CD8-positive, alpha-beta memory T cell (primary cell): ENCODE results near the gene RNF125. TPM values are rescaled to one million over a fixed set of nuclear protein-coding genes. Genes with fewer than 3 reads are reported as not detected.
A peak's percentile ranks its signal among the peaks of the same experiment; 100 is the strongest.

Experiments used
- CTCF ChIA-PET: fragments of 350-600 bp; sonication (Branson Sonifier 250); formaldehyde crosslinking; loops from one replicate; lab custom pipeline; 2021; ENCODE audit warnings: antibody characterized with exemption; lab: Charles Lee
- POLR2A ChIA-PET: fragments of 350-600 bp; sonication (Branson Sonifier 250); formaldehyde crosslinking; loops from one replicate; lab custom pipeline; 2021; ENCODE audit warnings: antibody characterized with exemption; lab: Charles Lee
- DNase-seq, 5 donors: peaks; one replicate each; pipeline versions ENCODE4 v3.0.0 to v3.0.0-alpha.2; 2020 to 2022; ENCODE audit warnings: mixed read lengths in 1 of 5
- H3K27ac ChIP-seq: one replicate; pipeline ENCODE4 v1.7.0; 2013; ENCODE audit warnings: low read depth, mild to moderate bottlenecking, low read length, moderate library complexity
- H3K27me3 ChIP-seq: 2 replicates; pipeline ENCODE4 v1.7.0; 2013; ENCODE audit warnings: low read length, mild to moderate bottlenecking; ENCODE audit not compliant: insufficient read depth, poor library complexity, severe bottlenecking
- H3K36me3 ChIP-seq: 2 replicates; pipeline ENCODE4 v1.7.0; 2013; ENCODE audit warnings: mild to moderate bottlenecking, low read length, moderate library complexity; ENCODE audit not compliant: insufficient read depth
- H3K4me1 ChIP-seq: 2 replicates; pipeline ENCODE4 v1.7.0; 2013; ENCODE audit warnings: mild to moderate bottlenecking, low read length, moderate library complexity; ENCODE audit not compliant: insufficient read depth
- H3K4me3 ChIP-seq: 2 replicates; pipeline ENCODE4 v1.7.0; 2013; ENCODE audit warnings: mild to moderate bottlenecking, low read length
- H3K9me3 ChIP-seq: 2 replicates; pipeline ENCODE4 v1.7.0; 2013; ENCODE audit warnings: mild to moderate bottlenecking, low read length
- H3K27ac Mint-ChIP-seq, 8 donors: one replicate each; pipeline ENCODE4 v1.8.0; 2020 to 2021; ENCODE audit warnings: mixed read lengths in 8 of 8, mild to moderate bottlenecking in 6 of 8, inconsistent platforms in 3 of 8, moderate library complexity in 3 of 8
- H3K27me3 Mint-ChIP-seq, 2 donors: one replicate each; pipeline ENCODE4 v1.8.0; 2020 to 2021; ENCODE audit warnings: mixed read lengths in 2 of 2, mild to moderate bottlenecking in 1 of 2, moderate library complexity in 1 of 2
- H3K36me3 Mint-ChIP-seq, 3 donors: one replicate each; pipeline ENCODE4 v1.8.0; 2020 to 2021; ENCODE audit warnings: mixed read lengths in 3 of 3, inconsistent platforms in 1 of 3, mild to moderate bottlenecking in 1 of 3
- H3K4me1 Mint-ChIP-seq, 3 donors: one replicate each; pipeline ENCODE4 v1.8.0; 2020 to 2021; ENCODE audit warnings: mixed read lengths in 3 of 3, inconsistent platforms in 1 of 3, mild to moderate bottlenecking in 1 of 3
- H3K4me3 Mint-ChIP-seq, 7 donors: one replicate each; pipeline ENCODE4 v1.8.0; 2020 to 2021; ENCODE audit warnings: mixed read lengths in 7 of 7, mild to moderate bottlenecking in 6 of 7, moderate library complexity in 4 of 7, inconsistent platforms in 2 of 7
- H3K9me3 Mint-ChIP-seq, 5 donors: one replicate each; pipeline ENCODE4 v1.8.0; 2020 to 2022; ENCODE audit warnings: mixed read lengths in 5 of 5, mild to moderate bottlenecking in 3 of 5, moderate library complexity in 2 of 5, inconsistent platforms in 1 of 5
- polyA plus RNA-seq: library from polyadenylated mRNA; unstranded; fragments of 300-500 nt; fragmentation: Illumina TruSeq; gene quantifications from one replicate; pipeline ENCODE4 v1.2.3, GENCODE V29; 2021
- total RNA-seq, 2 experiments: library from RNA; stranded (reverse); gene quantifications; one replicate each; pipeline ENCODE4 v1.2.3, GENCODE V29; 2021

The RNF125 gene
- total and polyA plus RNA-seq, 3 experiments from 2014 or later: 41.3 to 66.6 (median 42.8) TPM

DNA sequence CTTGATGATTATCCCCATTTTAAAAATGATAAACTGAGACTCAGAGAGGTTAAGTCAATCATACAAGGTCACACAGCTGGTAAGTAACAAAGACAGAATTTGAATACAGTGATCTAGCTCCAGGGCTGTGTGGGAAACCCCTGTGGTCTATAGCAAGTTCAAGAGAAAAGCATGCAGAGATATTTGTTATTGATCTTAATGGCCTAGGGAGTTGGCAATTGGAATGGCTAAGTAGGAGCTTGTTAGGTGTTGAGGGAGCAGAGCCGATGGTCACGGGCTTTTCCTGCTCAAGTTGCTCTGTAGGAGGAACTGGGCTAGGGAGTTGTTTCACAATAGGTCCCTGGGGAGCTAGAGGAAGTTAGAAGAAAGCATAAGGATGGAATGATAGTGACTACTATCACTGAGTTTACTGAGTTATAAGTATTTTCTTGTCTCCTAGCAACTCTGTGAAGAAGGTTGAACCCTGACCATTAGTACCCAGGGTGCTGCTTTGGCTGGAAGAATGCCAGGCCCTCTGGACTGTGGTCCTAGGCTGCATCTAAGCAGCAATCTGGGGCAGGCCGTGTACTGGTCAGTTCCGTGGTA is 30.0 kb downstream of the RNF125 start:
- CTCF ChIA-PET: interaction anchor here (1.1 to 2.5 kb wide), 3 partner anchors 9 to 29 kb away, joined by 4 to 16 read pairs (median 6); partner anchors contain the start of gene RNF125
- H3K9me3 ChIP-seq: no peaks in the 10 kb centered on the region
- Mint-ChIP-seq H3K4me1 (peaks cover 35 to 60% (median 52%) of the 10 kb centered on the region in 3 donors), H3K27ac (peak overlapping the region; percentile 72 to 94 (median 89)), H3K9me3 (peaks cover 0 to 2% (median 0%) of the 10 kb centered on the region in 5 donors), H3K4me3 (peak overlapping the region in 6 of 7 donors; percentile 18 to 71 (median 58)), H3K27me3 (peaks cover 0 to 2% of the 10 kb centered on the region in 2 donors), H3K36me3 (peaks cover 4 to 67% (median 12%) of the 10 kb centered on the region in 3 donors)
- H3K4me3 ChIP-seq: peak overlapping the region; percentile 16
- peaks cover 25% of the 10 kb centered on the region for H3K4me1 ChIP-seq
- no peak for DNase-seq
- no peaks in the 10 kb centered on the region for H3K27me3 ChIP-seq
- H3K27ac ChIP-seq: no peak overlapping the region
- POLR2A ChIA-PET: interaction anchor here (0.6 to 3.5 kb wide), 3 partner anchors 17 to 38 kb away, joined by 3 to 16 read pairs (median 3); partner anchors contain the start of gene RNF125
- H3K36me3 ChIP-seq: peaks cover 11% of the 10 kb centered on the region

DNA sequence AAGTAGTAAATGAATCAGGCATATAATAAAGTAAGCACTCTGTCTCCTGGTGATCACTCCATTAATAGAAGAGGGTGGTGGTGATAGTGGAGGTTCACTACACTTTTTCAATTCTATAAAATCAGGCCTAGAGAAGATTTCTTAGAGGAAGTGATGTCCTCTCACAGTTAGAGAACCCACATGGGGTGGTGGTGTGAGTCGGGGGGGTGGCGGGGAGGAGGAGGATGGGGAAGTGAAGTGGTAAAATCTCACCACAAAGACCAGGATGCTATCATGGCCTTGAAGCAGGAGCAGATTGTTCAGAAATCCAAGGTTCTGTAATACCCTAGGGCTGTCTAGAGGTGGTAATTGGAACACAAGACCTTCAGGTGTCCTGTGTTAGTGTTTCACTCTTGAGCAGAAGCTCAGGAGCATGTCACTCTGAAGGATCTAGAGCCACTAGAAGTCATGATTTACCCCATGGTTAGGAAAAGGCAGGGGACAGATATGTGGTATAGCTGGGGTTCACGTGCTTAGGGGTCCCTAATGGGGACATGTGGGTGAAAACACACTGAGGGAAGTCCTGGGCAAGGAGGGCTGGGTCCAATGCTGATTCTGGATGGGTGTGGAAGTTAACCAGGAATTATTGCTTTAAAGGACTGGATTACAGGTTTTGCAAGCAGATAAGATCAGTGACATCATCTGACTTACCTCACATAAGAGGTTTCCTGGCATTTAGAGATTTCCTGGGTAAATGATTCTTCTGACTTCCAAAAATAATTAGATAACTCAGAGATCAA is 31.0 kb downstream of the RNF125 start:
- Mint-ChIP-seq H3K9me3 (peaks cover 0 to 2% (median 0%) of the 10 kb centered on the region in 5 donors), H3K36me3 (peaks cover 4 to 70% (median 15%) of the 10 kb centered on the region in 3 donors), H3K4me3 (peak overlapping the region; percentile 14 to 71 (median 61)), H3K4me1 (peaks cover 39 to 64% (median 50%) of the 10 kb centered on the region in 3 donors), H3K27ac (peak overlapping the region in 7 of 8 donors; percentile 72 to 94 (median 87)), H3K27me3 (peaks cover 0 to 2% of the 10 kb centered on the region in 2 donors)
- H3K9me3 ChIP-seq: no peaks in the 10 kb centered on the region
- peak overlapping the region; percentile 16 for H3K4me3 ChIP-seq
- no peak overlapping the region for H3K27ac ChIP-seq
- POLR2A ChIA-PET: interaction anchor here (1.4 to 3.5 kb wide), 2 partner anchors 9 to 30 kb away, joined by 3 to 16 read pairs; partner anchors contain the start of gene RNF125
- H3K4me1 ChIP-seq: peaks cover 25% of the 10 kb centered on the region
- CTCF ChIA-PET: interaction anchor here (0.9 to 2.5 kb wide), 5 partner anchors 9 to 72 kb away, joined by 4 to 16 read pairs (median 6); partner anchors contain the start of gene RNF125
- peak in 4 of 5 donors; percentile 21 to 57 (median 30) for DNase-seq
- H3K27me3 ChIP-seq: no peaks in the 10 kb centered on the region
- H3K36me3 ChIP-seq: peaks cover 11% of the 10 kb centered on the region

DNA sequence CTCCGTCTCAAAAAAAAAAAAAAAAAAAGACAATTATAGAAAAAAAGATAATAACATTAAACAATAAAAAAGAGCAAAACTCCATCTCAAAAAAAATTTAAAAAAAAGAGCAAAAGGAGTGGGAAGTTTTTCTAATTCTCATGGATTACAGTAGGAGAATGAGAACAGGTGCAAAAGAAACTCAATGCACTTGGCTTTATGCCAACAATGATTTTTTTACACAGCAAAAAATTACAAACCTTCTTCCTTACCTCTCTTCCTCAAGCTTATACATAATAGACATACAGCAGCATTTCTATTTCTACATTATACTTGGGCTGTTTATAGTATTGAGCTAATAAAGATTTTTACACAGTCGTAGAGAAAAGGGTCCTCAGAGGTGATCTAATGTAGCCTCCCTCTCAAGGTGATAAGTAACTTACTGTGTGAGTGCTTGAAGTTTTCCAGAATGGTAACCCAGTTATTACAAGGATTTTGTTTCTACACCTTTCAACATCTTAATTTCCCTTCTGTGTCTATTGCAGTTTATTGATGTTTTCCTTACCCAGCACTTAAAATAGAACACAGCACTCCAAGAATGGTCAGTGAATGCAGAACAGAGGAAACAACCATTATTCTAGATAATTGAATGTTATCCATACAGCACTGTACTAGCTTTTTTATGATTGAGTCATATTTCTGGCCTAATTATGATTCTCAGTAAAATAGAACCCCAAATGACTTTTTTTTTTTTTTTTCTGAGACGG is 38.2 kb downstream of the RNF125 start:
- no peaks in the 10 kb centered on the region for H3K27me3 Mint-ChIP-seq
- H3K4me3 ChIP-seq: no peak overlapping the region
- H3K36me3 Mint-ChIP-seq: peaks cover 10 to 81% (median 27%) of the 10 kb centered on the region in 3 donors
- peaks cover 52 to 75% (median 61%) of the 10 kb centered on the region in 3 donors for H3K4me1 Mint-ChIP-seq
- no peaks in the 10 kb centered on the region for H3K27me3 ChIP-seq
- H3K4me3 Mint-ChIP-seq: no peak overlapping the region
- peaks cover 6% of the 10 kb centered on the region for H3K36me3 ChIP-seq
- ChIA-PET CTCF (no interaction called here), POLR2A (no interaction called here)
- no peaks in the 10 kb centered on the region for H3K9me3 Mint-ChIP-seq
- H3K27ac ChIP-seq: no peak overlapping the region
- no peaks in the 10 kb centered on the region for H3K9me3 ChIP-seq
- peak overlapping the region in 4 of 8 donors; percentile 10 to 79 (median 38) for H3K27ac Mint-ChIP-seq
- peaks cover 21% of the 10 kb centered on the region for H3K4me1 ChIP-seq
- no peak for DNase-seq

DNA sequence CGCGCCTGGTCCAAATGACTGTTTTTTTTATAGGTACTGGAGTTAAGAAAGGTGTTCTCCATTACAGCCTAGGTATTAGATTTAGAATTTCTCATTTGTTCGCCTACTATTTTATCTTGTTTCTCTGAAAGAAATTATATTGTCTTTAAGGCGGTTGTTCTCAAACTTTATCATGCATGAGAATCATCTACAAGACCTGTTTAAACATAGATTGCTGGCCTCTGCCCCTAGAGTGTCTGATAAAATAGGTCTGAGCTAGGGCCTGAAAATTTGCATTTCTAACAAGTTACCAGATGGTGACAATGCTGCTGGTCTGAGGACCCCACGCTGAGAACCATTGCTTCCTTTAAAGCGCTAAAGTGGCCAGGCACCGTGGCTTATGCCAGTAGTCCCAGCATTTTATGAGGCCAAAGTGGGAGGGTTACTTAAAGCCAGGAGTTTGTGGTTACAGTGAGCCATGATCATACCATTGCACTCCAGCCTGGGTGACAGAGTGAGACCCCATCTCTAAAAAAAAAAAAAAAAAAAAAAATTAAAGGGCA is 39.1 kb downstream of the RNF125 start:
- Histone ChIP-seq H3K4me3 (no peak overlapping the region), H3K36me3 (peaks cover 10% of the 10 kb centered on the region), H3K4me1 (peaks cover 21% of the 10 kb centered on the region), H3K27me3 (no peaks in the 10 kb centered on the region), H3K27ac (no peak overlapping the region), H3K9me3 (no peaks in the 10 kb centered on the region)
- POLR2A ChIA-PET: no interaction called here
- no peak for DNase-seq
- CTCF ChIA-PET: no interaction called here
- Mint-ChIP-seq H3K27me3 (no peaks in the 10 kb centered on the region), H3K27ac (peak overlapping the region in 4 of 8 donors; percentile 29 to 71 (median 40)), H3K36me3 (peaks cover 14 to 81% (median 23%) of the 10 kb centered on the region in 3 donors), H3K4me1 (peaks cover 51 to 73% (median 58%) of the 10 kb centered on the region in 3 donors), H3K9me3 (no peaks in the 10 kb centered on the region), H3K4me3 (no peak overlapping the region)

DNA sequence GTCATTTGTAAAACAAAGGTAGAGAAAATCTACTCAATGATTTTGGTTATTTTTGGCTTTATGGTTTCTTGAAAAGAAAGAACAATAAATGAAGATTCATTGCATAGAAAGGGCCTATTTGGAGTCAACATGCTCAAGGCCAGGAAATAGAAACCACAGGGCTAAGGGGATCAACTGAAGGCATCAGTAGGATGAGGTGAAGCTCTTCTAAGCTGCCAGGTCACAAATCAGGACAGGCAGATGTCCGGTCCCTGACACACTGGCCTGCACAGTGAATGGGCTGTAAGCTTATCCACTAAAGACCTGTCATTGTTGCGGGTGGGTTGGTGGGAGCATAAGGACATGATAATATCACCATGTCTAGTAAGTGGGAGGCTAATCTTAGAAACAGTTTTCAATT is 41.4 kb downstream of the RNF125 start:
- Histone ChIP-seq H3K27ac (no peak overlapping the region), H3K36me3 (peaks cover 10% of the 10 kb centered on the region), H3K27me3 (no peaks in the 10 kb centered on the region), H3K9me3 (no peaks in the 10 kb centered on the region), H3K4me3 (no peak overlapping the region), H3K4me1 (peaks cover 21% of the 10 kb centered on the region)
- no peak for DNase-seq
- Mint-ChIP-seq H3K9me3 (no peaks in the 10 kb centered on the region), H3K27me3 (no peaks in the 10 kb centered on the region), H3K4me1 (peaks cover 47 to 67% (median 56%) of the 10 kb centered on the region in 3 donors), H3K4me3 (peak overlapping the region in 1 of 7 donors; percentile 16), H3K36me3 (peaks cover 14 to 80% (median 23%) of the 10 kb centered on the region in 3 donors), H3K27ac (peak overlapping the region in 7 of 8 donors; percentile 9 to 51 (median 27))
- CTCF ChIA-PET: interaction anchor here (0.8 to 1.4 kb wide), 2 partner anchors 12 to 38 kb away, joined by 3 to 5 read pairs; no protein-coding TSS in a partner anchor
- POLR2A ChIA-PET: interaction anchor here (0.6 kb wide), 1 partner anchor 20 kb away, joined by 5 read pairs; no protein-coding TSS in a partner anchor

DNA sequence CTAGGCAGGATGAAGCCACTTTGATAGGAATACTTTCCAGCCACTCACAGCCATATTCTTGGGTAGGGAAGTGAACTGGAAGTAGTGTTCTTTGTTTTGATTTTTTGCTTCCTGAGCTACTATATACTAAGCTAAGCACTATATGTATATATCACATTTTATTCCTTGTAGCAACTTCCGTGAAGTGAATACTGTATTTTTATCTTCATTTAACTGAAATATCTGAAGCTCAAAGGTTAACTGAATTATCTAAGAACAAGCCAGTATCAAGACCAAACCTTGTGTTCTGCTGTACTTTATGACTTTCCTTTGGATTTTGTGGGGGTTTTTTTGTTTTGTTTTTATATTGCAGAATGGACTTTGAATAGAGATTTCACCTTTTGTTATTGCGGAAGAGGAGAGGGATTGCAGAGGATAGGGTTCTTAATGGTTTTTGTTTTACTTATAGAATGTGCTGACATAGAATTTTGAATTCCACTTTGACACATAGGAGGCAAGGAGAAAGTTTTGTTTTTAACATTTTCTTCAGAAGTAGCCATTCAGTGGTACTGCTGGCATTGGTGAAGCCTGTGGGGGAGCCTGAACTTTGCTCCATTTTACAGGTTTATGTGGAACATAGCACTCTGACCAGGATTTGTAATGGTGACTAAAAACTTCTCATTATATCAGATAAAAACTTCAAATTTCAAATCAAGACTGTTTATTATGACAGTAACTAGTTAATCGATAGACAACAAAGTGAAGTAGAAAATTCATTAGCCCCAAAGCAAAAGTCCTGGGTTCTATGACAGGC is 48.9 kb downstream of the RNF125 start:
- H3K4me1 Mint-ChIP-seq: peaks cover 4 to 22% (median 11%) of the 10 kb centered on the region in 3 donors
- ChIA-PET CTCF (interaction anchor here (1.2 kb wide), 1 partner anchor 48 kb away, joined by 4 read pairs; no protein-coding TSS in a partner anchor), POLR2A (interaction anchor here (1.7 kb wide), 1 partner anchor 49 kb away, joined by 5 read pairs; the partner anchor contains the start of gene RNF125)
- Histone ChIP-seq H3K4me1 (no peaks in the 10 kb centered on the region), H3K27ac (no peak overlapping the region), H3K9me3 (no peaks in the 10 kb centered on the region), H3K27me3 (no peaks in the 10 kb centered on the region), H3K4me3 (no peak overlapping the region), H3K36me3 (peaks cover 3% of the 10 kb centered on the region)
- peaks cover 0 to 80% (median 16%) of the 10 kb centered on the region in 3 donors for H3K36me3 Mint-ChIP-seq
- H3K27me3 Mint-ChIP-seq: no peaks in the 10 kb centered on the region
- no peak for DNase-seq
- no peak overlapping the region for H3K4me3 Mint-ChIP-seq
- no peaks in the 10 kb centered on the region for H3K9me3 Mint-ChIP-seq
- peak overlapping the region in 4 of 8 donors; percentile 7 to 95 (median 25) for H3K27ac Mint-ChIP-seq
